Stimulated activated CD4-positive, alpha-beta T cell treated with anti-CD3 and anti-CD28 coated beads, TNF-alpha, amount 100 ng/mL, for 48 hours (primary cell): ENCODE measurements around the gene PRPF38A.
A peak's percentile ranks its signal among the peaks of the same experiment; 100 is the strongest.

Experiments used
- DNase-seq, 3 donors: peaks; one replicate each; pipeline ENCODE4 v3.0.0-alpha.2; 2020; ENCODE audit warnings: low read depth in 3 of 3

PRPF38A gene

DNA sequence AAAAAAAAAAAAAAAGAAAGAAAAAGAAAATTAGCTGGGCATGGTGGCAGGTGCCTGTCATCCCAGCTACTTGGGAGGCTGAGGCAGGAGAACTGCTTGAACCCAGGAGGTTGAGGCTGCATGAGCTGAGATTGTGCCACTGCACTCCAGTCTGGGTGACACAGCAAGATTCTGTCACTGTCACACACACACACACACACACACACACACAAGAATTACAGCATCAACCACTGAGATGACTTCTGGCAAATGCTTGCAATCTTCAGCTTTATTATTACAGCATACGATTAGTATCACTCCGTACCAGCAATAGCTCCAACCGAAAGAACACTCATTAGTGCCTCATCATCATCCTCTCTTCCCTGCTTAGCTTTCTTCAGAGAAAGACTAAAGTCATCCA lies 4.8 kb upstream of the PRPF38A start:
- no peak for DNase-seq

- DNase-seq: no peak
Observed at GRCh38 chr1:52400131-52400530, 4.3 kb upstream of the PRPF38A start.

- no peak for DNase-seq
Observed at GRCh38 chr1:52402860-52403240, 1.6 kb upstream of the PRPF38A start.

GRCh38 chr1:52403566-52404115 lies 761 bp upstream of the PRPF38A start:
- DNase-seq: peak; percentile 20 to 44 (median 43)

DNA sequence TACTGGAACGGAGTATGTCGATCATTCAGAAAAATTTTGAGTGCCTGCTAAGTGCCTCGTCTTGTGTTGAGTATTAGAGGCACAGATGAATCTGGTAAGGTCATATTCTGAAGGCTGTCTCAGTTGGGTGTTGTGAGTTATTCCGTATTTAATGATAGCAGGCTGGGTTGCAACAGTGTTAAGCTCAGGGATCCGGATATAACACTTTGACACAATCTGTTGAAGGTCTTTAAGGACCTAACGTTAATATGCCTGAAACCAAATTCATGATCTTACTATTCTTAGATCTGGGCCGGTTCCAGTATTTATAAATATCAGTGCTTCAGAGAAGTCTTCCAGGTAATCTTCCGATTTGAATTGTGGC lies 555 bp downstream of the PRPF38A start:
- DNase-seq: no peak

GRCh38 chr1:52413410-52413989 lies 9.1 kb downstream of the PRPF38A start:
- DNase-seq: no peak

DNA sequence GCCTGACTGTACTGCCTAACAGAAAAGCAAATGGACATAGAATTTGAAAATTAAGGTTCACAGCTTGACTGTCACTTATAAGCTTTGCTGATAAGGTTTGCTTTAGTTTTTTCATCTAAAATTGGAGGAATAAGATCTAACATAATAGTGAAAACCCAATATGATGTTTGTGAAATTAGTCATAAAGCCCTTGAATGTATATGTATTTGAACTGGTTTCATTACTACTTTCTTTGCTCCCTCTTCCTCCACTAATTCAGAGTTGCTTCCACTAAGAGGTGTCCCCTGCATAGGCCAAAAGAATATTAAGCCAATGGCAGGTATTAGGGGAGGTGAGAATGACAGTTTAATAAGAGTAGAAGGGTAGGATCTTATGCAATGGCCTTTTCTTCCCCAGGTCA lies 10.5 kb downstream of the PRPF38A start:
- DNase-seq: no peak

GRCh38 chr1:52416811-52417210 lies 12.4 kb downstream of the PRPF38A start:
- no peak for DNase-seq

DNA sequence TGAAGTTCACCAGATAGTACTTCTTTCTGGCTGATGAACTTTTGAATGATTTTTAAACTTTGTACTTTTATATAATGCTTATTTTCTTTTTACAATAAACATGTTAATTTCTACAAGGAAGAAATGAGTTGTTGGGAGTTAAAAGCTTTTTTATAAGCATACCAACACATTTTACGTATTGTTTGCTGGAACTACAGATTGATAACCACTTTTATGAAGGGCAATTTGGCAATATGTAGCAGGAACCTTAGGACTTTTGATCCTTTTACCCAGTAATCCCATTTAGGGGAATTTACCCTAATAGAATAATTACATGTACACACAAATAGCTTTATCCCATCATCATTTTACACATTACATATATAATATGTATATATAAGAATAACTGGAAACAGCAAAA lies 16.3 kb downstream of the PRPF38A start:
- DNase-seq: no peak

- DNase-seq: no peak
Observed at GRCh38 chr1:52423055-52423454, 18.7 kb downstream of the PRPF38A start.

- DNase-seq: peak; percentile 36 to 49 (median 39)
Observed at GRCh38 chr1:52423771-52424170, 19.4 kb downstream of the PRPF38A start.

- DNase-seq: no peak
Observed at GRCh38 chr1:52424231-52424636, 19.8 kb downstream of the PRPF38A start.

- DNase-seq: no peak
Observed at GRCh38 chr1:52424813-52425212, 20.4 kb downstream of the PRPF38A start.

DNA sequence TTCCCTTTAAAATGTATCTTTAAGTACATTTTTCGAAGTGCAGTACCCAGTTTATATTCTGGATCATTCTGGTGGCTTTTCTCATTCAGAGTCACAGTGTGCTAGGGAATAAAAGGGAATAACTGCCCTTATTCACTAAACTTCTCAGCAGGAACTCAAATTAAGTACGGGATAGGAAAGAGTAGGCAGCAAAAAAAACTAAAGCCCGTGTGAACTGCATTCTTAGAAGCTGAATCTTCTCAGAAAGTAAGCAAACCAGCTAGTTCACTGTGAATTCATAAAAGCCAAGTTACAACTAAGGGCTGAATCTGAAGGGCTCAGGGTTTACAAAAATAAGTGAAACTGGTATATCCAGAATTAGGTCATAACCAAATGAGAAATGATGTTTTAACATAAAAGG lies 22.0 kb downstream of the PRPF38A start:
- no peak for DNase-seq

DNA sequence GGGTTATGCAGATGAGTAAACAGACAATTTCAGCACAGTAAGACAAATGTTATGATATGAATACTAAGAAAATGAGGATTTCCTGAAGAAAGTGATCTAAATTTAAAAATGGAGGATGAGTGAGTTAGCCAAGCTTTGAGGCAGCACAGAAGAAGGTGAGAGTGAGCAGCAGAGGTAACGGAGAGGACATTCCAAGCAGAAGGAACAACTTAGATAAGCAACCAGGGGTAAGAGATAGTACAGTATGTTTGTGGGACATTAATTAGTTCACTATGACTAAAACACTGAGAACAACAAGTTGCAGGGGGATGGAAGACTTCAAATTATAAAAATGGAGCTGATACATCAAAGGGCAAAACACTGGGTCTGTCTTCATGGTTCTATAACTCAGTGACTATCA lies 22.8 kb downstream of the PRPF38A start:
- DNase-seq: no peak

- no peak for DNase-seq
Observed at GRCh38 chr1:52432807-52433206, 28.4 kb downstream of the PRPF38A start.

DNA sequence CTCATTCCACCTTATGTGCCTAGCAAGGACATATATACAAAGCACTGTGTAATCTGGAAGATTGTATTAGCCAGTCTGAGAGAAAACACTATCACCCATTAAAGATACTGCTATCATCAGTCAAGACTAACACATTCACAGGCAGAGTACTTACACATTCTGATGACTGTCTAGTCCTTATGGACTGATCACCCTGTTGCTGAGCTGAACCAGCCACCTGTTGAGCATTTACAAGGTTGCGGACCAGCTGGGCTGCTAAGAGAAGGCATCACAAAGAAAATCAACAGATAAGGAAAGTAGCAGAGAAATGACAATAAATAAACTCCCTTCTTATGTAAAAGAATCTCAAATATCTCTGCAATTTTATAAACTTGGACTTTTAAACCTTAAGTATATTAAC lies 30.8 kb downstream of the PRPF38A start:
- no peak for DNase-seq

GRCh38 chr1:52435650-52436049 lies 31.2 kb downstream of the PRPF38A start:
- DNase-seq: no peak

- DNase-seq: no peak
Observed at GRCh38 chr1:52436817-52437216, 32.4 kb downstream of the PRPF38A start.

DNA sequence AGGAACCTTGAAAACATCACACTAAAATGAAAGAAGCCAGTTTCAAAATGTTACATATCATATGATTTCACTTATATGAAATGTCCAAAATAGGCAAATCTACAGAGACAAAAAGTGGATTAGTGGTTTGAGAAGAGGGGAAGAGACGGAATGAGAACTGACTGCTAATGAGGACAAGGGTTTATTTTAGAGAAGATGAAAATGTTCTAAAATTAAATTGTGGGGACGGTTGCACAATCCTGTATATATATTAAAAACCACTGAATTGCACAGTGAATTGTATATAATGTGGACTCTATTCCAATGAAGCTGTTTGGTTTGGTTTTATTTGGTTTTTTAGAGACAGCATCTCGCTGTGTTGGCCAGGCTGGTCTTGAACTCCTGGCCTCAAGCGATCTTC lies 35.6 kb downstream of the PRPF38A start:
- no peak for DNase-seq

- no peak for DNase-seq
Observed at GRCh38 chr1:52444463-52444862, 40.1 kb downstream of the PRPF38A start.

DNA sequence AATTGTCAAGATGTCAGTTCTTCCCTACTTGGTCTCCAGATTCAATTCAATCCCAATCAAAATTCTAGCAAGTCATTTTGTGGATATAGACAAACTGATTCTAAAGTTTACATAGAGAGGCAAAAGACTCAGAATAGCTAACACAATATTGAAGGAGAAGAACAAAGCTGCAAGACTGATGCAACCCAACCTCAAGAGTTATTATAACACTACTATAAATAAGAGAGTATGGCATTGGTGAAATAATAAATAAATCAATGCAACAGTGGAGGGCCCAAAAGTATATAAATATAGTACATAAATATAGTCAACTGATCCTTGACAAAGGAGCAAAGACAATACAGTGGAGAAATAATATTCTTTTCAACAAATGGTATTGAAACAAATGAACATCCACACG lies 49.7 kb downstream of the PRPF38A start:
- no peak for DNase-seq

- DNase-seq: no peak
Observed at GRCh38 chr1:52454779-52455178, 50.4 kb downstream of the PRPF38A start.

- DNase-seq: no peak
Observed at GRCh38 chr1:52455686-52456085, 51.3 kb downstream of the PRPF38A start.
